Measurements from ENCODE around the gene CAPN12. TPM values are rescaled to one million over a fixed set of nuclear protein-coding genes. Genes with fewer than 3 reads are reported as not detected.
A peak's percentile ranks its signal among the peaks of the same experiment; 100 is the strongest.

The CAPN12 gene
- total and polyA plus RNA-seq, 2 of the 8 experiments (the other 6 are each of a cell fraction or from before 2014, with no cell fraction given), result 8.8 to 20.0 TPM

DNA sequence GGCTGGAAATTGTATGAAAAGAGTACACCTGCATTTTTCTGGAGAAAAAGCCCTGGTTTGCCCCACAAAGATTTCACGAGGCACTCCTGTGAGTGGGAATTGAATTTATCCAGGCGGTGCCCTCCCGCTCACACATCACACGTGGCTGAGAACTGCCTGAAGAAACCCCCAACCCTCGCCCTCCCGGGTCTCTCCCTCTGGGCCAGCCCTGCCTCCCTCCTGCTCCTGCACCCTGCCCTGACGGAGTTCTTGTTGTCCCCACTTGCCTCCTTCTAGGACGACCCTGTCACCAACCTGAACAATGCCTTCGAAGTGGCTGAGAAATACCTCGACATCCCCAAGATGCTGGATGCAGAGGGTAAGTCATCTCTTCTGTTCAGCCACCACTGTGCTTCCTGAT is 35.2 kb downstream of the CAPN12 start:
- ChIA-PET POLR2A (ENCODE audit: partially characterized antibody) (interaction anchor here (0.8 to 1.0 kb wide), 2 partner anchors 12 to 60 kb away, joined by 3 to 4 read pairs; no protein-coding TSS in a partner anchor), CTCF (ENCODE audit: partially characterized antibody) (interaction anchor here (0.7 to 1.0 kb wide), 2 partner anchors 10 to 23 kb away, joined by 4 read pairs; no protein-coding TSS in a partner anchor)
- Histone ChIP-seq H3K14ac (ENCODE audit: insufficient read length) (no peak overlapping the region), H3K27me3 (replicated peaks in 1 of 4; ENCODE audit: control insufficient read depth in 3 of 4, extremely low read depth in 1 of 4, insufficient read depth in 3 of 4, low read length in 3 of 4) (no peaks in the 10 kb centered on the region; a peak in 1 of 7 replicates), H3K56ac (replicated peaks; ENCODE audit: insufficient read length, low read depth, low read length) (no peak overlapping the region), H4K5ac (ENCODE audit: insufficient read length, low read depth, low read length) (no peak overlapping the region), H3K4me3 (ENCODE audit: extremely low read depth in 1 of 4, insufficient read depth in 2 of 4, low read depth in 3 of 4, low read length in 4 of 4) (no peak overlapping the region), H3K4me2 (ENCODE audit: insufficient read depth in 1 of 2, low read depth in 2 of 2, low read length in 2 of 2) (no peak overlapping the region), H2BK15ac (ENCODE audit: low read length) (0 out of 2 replicates have a peak overlapping the region, but pooled peaks have one; percentile 16), H3K4me1 (replicated peaks in 1 of 4; ENCODE audit: control insufficient read depth in 3 of 4, insufficient read depth in 4 of 4, low read length in 3 of 4) (no peaks in the 10 kb centered on the region), H4K20me1 (replicated peaks in 1 of 2; ENCODE audit: control insufficient read depth in 1 of 2, insufficient read depth in 2 of 2, low read length in 2 of 2) (peaks cover 7 to 16% of the 10 kb centered on the region in 2 experiments), H3K36me3 (ENCODE audit: control insufficient read depth in 2 of 4, insufficient read depth in 4 of 4, low read length in 3 of 4) (peaks cover 48 to 86% (median 68%) of the 10 kb centered on the region in 4 experiments), H3K23ac (ENCODE audit: insufficient read length) (no peak overlapping the region), H3K79me1 (ENCODE audit: low read depth, low read length) (peaks cover 4% of the 10 kb centered on the region), H2BK5ac (ENCODE audit: low read depth, low read length) (no peak overlapping the region; the same call in 1 of the 2 replicates), H4K8ac (ENCODE audit: extremely low read depth, insufficient read depth, low read length) (no peak overlapping the region), H2BK12ac (ENCODE audit: low read depth, low read length) (no peak overlapping the region), H3K27ac (ENCODE audit: low read depth, low read length) (no peak overlapping the region), H3K4ac (replicated peaks; ENCODE audit: insufficient read length, low read depth, low read length) (no peak overlapping the region), H2AK5ac (ENCODE audit: low read depth, low read length) (no peak overlapping the region), H3K9ac (replicated peaks in 1 of 4; ENCODE audit: extremely low read depth in 1 of 4, low read depth in 3 of 4, low read length in 3 of 4) (no peak overlapping the region), H4K91ac (replicated peaks; ENCODE audit: insufficient read length, low read length) (no peak overlapping the region), H2AFZ (ENCODE audit: low read length) (no peak overlapping the region), H3K79me2 (ENCODE audit: control insufficient read depth in 1 of 2, insufficient read depth in 2 of 2, low read length in 2 of 2) (no peaks in the 10 kb centered on the region), H3K23me2 (ENCODE audit: low read depth, low read length) (no peaks in the 10 kb centered on the region), H3K9me3 (ENCODE audit: insufficient read depth in 2 of 2, low read depth in 1 of 2, low read length in 1 of 2) (no peaks in the 10 kb centered on the region), H2BK20ac (ENCODE audit: low read length) (no peak overlapping the region), H3K18ac (ENCODE audit: extremely low read depth, low read length) (no peak overlapping the region), H2BK120ac (replicated peaks; ENCODE audit: low read depth, low read length) (no peak overlapping the region)
- DNase-seq (ENCODE audit: low read depth in 1 of 2, low spot score in 2 of 2) (no peak), FAIRE-seq (no peak)
- WGBS, 2 experiments (ENCODE audit: extremely low coverage in 1 of 2, insufficient coverage in 1 of 2, insufficient read length in 1 of 2, insufficient replicate concordance in 2 of 2, low coverage in 1 of 2, low lambda C conversion rate in 2 of 2, missing lambda C conversion rate in 1 of 2), result 89% methylated on average over 10 of the region's 10 CpGs; no CpG with 5 or more reads in 1 of the 2 experiments
- TF ChIP-seq RBBP5 (IDR thresholded peaks at IDR 0.05; ENCODE audit: borderline replicate concordance, low read depth, low read length) (no peak), CEBPB (IDR thresholded peaks at IDR 0.05; ENCODE audit: low read depth, low read length) (no peak), POU5F1 (IDR thresholded peaks at IDR 0.05; ENCODE audit: low read depth, low read length) (no peak), YY1 (IDR thresholded peaks at IDR 0.05; ENCODE audit: low read depth, low read length) (no peak), CREB1 (IDR thresholded peaks at IDR 0.05) (no peak), TBP (IDR thresholded peaks at IDR 0.05; ENCODE audit: low read depth, low read length) (no peak), CHD1 (IDR thresholded peaks at IDR 0.05; ENCODE audit: low read depth, low read length) (no peak)
- TF ChIP-seq, protein P1, sequence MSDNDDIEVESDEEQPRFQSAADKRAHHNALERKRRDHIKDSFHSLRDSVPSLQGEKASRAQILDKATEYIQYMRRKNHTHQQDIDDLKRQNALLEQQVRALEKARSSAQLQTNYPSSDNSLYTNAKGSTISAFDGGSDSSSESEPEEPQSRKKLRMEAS (IDR thresholded peaks at IDR 0.05), result no peak
